K562 (cell line): Measurements from ENCODE around the gene PPP1R16B. TPM values are rescaled to one million over a fixed set of nuclear protein-coding genes. Genes with fewer than 3 reads are reported as not detected.

ENCODE experiments used
- ARID3A ChIP-seq: IDR thresholded peaks from 2 replicates; pipeline ENCODE4 v1.6.1; 2012; ENCODE audit warnings: low read depth, low read length, improper control_type of control experiment, borderline replicate concordance
- CUX1 ChIP-seq: fragments of 200-800 bp; sonication (Bioruptor generic); IDR thresholded peaks from 2 replicates; pipeline ENCODE4 v1.6.1; 2016; ENCODE audit warnings: missing genetic modification characterization, missing compliant biosample characterization
- CXXC5 ChIP-seq: fragments of 250-450 bp; sonication (Bioruptor Pico); IDR thresholded peaks from 2 replicates; pipeline ENCODE4 v1.8.0; 2022; ENCODE audit warnings: inconsistent platforms, mild to moderate bottlenecking, moderate library complexity
- HMG20B ChIP-seq: fragments of 250-450 bp; sonication (Bioruptor Pico); IDR thresholded peaks from 2 replicates; pipeline ENCODE4 v1.5.0; 2021; ENCODE audit warnings: mild to moderate bottlenecking
- HOXB6 ChIP-seq: fragments of 250-450 bp; sonication (Bioruptor Pico); IDR thresholded peaks from 2 replicates; pipeline ENCODE4 v1.5.1; 2022; ENCODE audit warnings: mild to moderate bottlenecking, borderline replicate concordance
- JUN ChIP-seq, 2 experiments: sonication (generic) in 1 of 2; formaldehyde crosslinking in 1 of 2; IDR thresholded peaks; 2 replicates each; pipeline versions ENCODE4 v1.6.1 to v1.8.0; 2012 to 2022; ENCODE audit warnings: borderline replicate concordance in 2 of 2, mild to moderate bottlenecking in 2 of 2, improper control_type of control experiment in 1 of 2, low read depth in 1 of 2, low read length in 1 of 2, missing genetic modification reagents in 1 of 2
- NFXL1 ChIP-seq: fragments of 450-650 bp; formaldehyde crosslinking; IDR thresholded peaks from 2 replicates; pipeline ENCODE4 v1.4.0; 2021; ENCODE audit warnings: mild to moderate bottlenecking
- RBM34 ChIP-seq: fragments of 200-400 bp; formaldehyde crosslinking; IDR thresholded peaks from 2 replicates; pipeline ENCODE4 v1.6.1; 2018; ENCODE audit warnings: low read length, borderline replicate concordance; ENCODE audit not compliant: insufficient read depth
- SAFB ChIP-seq: fragments of 200-400 bp; formaldehyde crosslinking; IDR thresholded peaks from 2 replicates; pipeline ENCODE4 v1.6.1; 2017; ENCODE audit warnings: low read depth, low read length, borderline replicate concordance
- SRSF9 ChIP-seq: fragments of 200-400 bp; formaldehyde crosslinking; IDR thresholded peaks from 2 replicates; pipeline ENCODE4 v1.6.1; 2017; ENCODE audit warnings: low read depth, low read length, borderline replicate concordance
- TAL1 ChIP-seq: fragments of 450-650 bp; IDR thresholded peaks from 2 replicates; pipeline ENCODE4 v1.6.1; 2016; ENCODE audit warnings: mild to moderate bottlenecking
- VEZF1 ChIP-seq: fragments of 200-800 bp; sonication (Bioruptor generic); IDR thresholded peaks from 2 replicates; pipeline ENCODE4 v1.6.1; 2017; ENCODE audit warnings: missing genetic modification characterization, missing compliant biosample characterization
- ZC3H8 ChIP-seq: fragments of 450-650 bp; IDR thresholded peaks from 2 replicates; pipeline ENCODE4 v1.6.1; 2017
- ZEB2 ChIP-seq: fragments of 450-650 bp; IDR thresholded peaks from 2 replicates; pipeline ENCODE4 v1.6.1; 2016
- ZNF280B ChIP-seq: fragments of 250-450 bp; sonication (Bioruptor Pico); IDR thresholded peaks from 2 replicates; pipeline ENCODE4 v1.5.1; 2021; ENCODE audit warnings: mild to moderate bottlenecking
- ZNF408 ChIP-seq: fragments of 250-450 bp; sonication (Bioruptor Pico); IDR thresholded peaks from 2 replicates; pipeline ENCODE4 v1.4.0; 2020; ENCODE audit warnings: low read depth, mild to moderate bottlenecking, moderate library complexity
- ZNF551 ChIP-seq: fragments of 250-450 bp; sonication (Bioruptor Pico); IDR thresholded peaks from 2 replicates; pipeline ENCODE4 v1.5.0; 2021; ENCODE audit warnings: mild to moderate bottlenecking, moderate library complexity
- ZSCAN29 ChIP-seq: fragments of 450-650 bp; IDR thresholded peaks from 2 replicates; pipeline ENCODE4 v1.6.1; 2017
- polyA plus RNA-seq, 8 experiments: library from polyadenylated mRNA; depleted of rRNA in 4 of 8; stranded (reverse) in 5 of 8; unstranded in 3 of 8; fragments of >200 nt; fragmentation: Nextera tagmentation in 2 of 8; fragmentation: Illumina TruSeq in 1 of 8; extraction: Ambion mirVana in 2 of 8; extraction: Trizol in 1 of 8; gene quantifications; 2 replicates each; pipeline versions ENCODE4 v1.2.1 to v1.2.3, GENCODE V29; 2011 to 2014; ENCODE audit warnings: inconsistent platforms in 1 of 8, missing spikeins in 1 of 8
- total RNA-seq, 7 experiments: library from RNA; depleted of rRNA in 6 of 7; stranded (reverse); fragments of >200 nt in 6 of 7; fragmentation: Illumina TruSeq in 2 of 7; extraction: Trizol in 2 of 7; gene quantifications; 2 replicates each; pipeline versions ENCODE4 v1.2.1 to v1.2.3, GENCODE V29; 2011 to 2021; ENCODE audit warnings: low replicate concordance in 1 of 7

PPP1R16B gene
- total and polyA plus RNA-seq, 9 of the 15 experiments (the other 6 are each of a cell fraction or from before 2014, with no cell fraction given): 1.5 to 11.5 (median 6.8) TPM

GRCh38 chr20:38926142-38926933 is 120.8 kb downstream of the PPP1R16B start, which contains the start of gene FAM83D (continued):
- TF ChIP-seq CUX1 (CRISPR knock-in tag) (no peak), HMG20B (no peak), ZEB2 (no peak), CXXC5 (CRISPR knock-in tag) (peak; percentile 72), RBM34 (no peak), ZSCAN29 (peak; percentile 50; the same call in 1 of the 2 replicates), VEZF1 (CRISPR knock-in tag) (peak; percentile 28; the same call in 1 of the 2 replicates), ZNF280B (no peak), ZC3H8 (no peak), TAL1 (no peak), SAFB (peak; percentile 31; the same call in 1 of the 2 replicates), HOXB6 (no peak), NFXL1 (CRISPR knock-in tag) (no peak), ARID3A (peak; percentile 41; the same call in 1 of the 2 replicates), ZNF551 (CRISPR knock-in tag) (no peak), SRSF9 (no peak), ZNF408 (CRISPR knock-in tag) (no peak), JUN (IDR thresholded peaks at IDR 0.05; ENCODE audit: borderline replicate concordance, low read depth, low read length) (no peak), JUN (CRISPR knock-in tag; IDR thresholded peaks at IDR 0.05; ENCODE audit: borderline replicate concordance) (no peak)
